Neural cell (in vitro differentiated cells): Measurements from ENCODE around the gene TMPRSS3. TPM values are rescaled to one million over a fixed set of nuclear protein-coding genes. Genes with fewer than 3 reads are reported as not detected.

Experiments used
- H2AFZ ChIP-seq: fragments of 200-600, 300-800 bp; sonication (generic), shearing (Covaris generic); 2 replicates; pipeline ENCODE4 v1.6.0; 2014; ENCODE audit warnings: low read depth, mild to moderate bottlenecking, antibody characterized with exemption, low read length, moderate library complexity
- H3F3A ChIP-seq: fragments of 200-600 bp; shearing (Covaris generic); 2 replicates; pipeline ENCODE4 v1.6.1; 2016; ENCODE audit warnings: mild to moderate bottlenecking, moderate library complexity, mixed read lengths, antibody characterized with exemption, low read length; ENCODE audit not compliant: insufficient read depth, poor library complexity, severe bottlenecking
- H3K27ac ChIP-seq: fragments of 200-600, 300-800 bp; sonication (generic), shearing (Covaris generic); 2 replicates; pipeline ENCODE4 v1.5.1; 2014; ENCODE audit warnings: mild to moderate bottlenecking, low read length, moderate library complexity
- H3K27me3 ChIP-seq: fragments of 300-800, 200-600 bp; sonication (generic), shearing (Covaris generic); 2 replicates; pipeline ENCODE4 v1.6.0; 2014; ENCODE audit warnings: mild to moderate bottlenecking, low read depth, low read length, moderate library complexity; ENCODE audit not compliant: insufficient read depth
- H3K36me3 ChIP-seq: fragments of 300-800, 200-600 bp; sonication (generic), shearing (Covaris generic); 2 replicates; pipeline ENCODE4 v1.5.1; 2014; ENCODE audit warnings: mild to moderate bottlenecking, antibody characterized with exemption, low read length, moderate library complexity; ENCODE audit not compliant: insufficient read depth
- H3K4me2 ChIP-seq: fragments of 300-800, 200-600 bp; sonication (generic), shearing (Covaris generic); 2 replicates; pipeline ENCODE4 v1.6.0; 2014; ENCODE audit warnings: mild to moderate bottlenecking, low read length
- H3K4me3 ChIP-seq: fragments of 300-800, 200-600 bp; sonication (generic), shearing (Covaris generic); 2 replicates; pipeline ENCODE4 v1.5.1; 2014; ENCODE audit warnings: mild to moderate bottlenecking, low read length, moderate library complexity
- H3K79me2 ChIP-seq: fragments of 200-600 bp; shearing (Covaris generic); replicated peaks from 2 replicates; pipeline ENCODE4 v1.6.0; 2014; ENCODE audit warnings: mild to moderate bottlenecking, low read length, moderate library complexity; ENCODE audit not compliant: insufficient read depth
- H3K9ac ChIP-seq: fragments of 300-800, 200-600 bp; sonication (generic), shearing (Covaris generic); 2 replicates; pipeline ENCODE4 v1.6.1; 2016; ENCODE audit warnings: mild to moderate bottlenecking, low read length, mixed read lengths
- H3K9me2 ChIP-seq: fragments of 200-600 bp; shearing (Covaris generic); 2 replicates; pipeline ENCODE4 v1.6.1; 2016; ENCODE audit warnings: mild to moderate bottlenecking, low read length, mixed read lengths; ENCODE audit not compliant: insufficient read depth
- H3K9me3 ChIP-seq: fragments of 200-600, 300-800 bp; sonication (generic), shearing (Covaris generic); 2 replicates; pipeline ENCODE4 v1.6.1; 2016; ENCODE audit warnings: mild to moderate bottlenecking, mixed run types, low read length, moderate library complexity, mixed read lengths
- H4K20me1 ChIP-seq: fragments of 200-600 bp; shearing (Covaris generic); 2 replicates; pipeline ENCODE4 v1.6.1; 2016; ENCODE audit warnings: mild to moderate bottlenecking, mixed run types; ENCODE audit not compliant: insufficient read depth
- EP300 ChIP-seq: fragments of 450-650 bp; conservative IDR thresholded peaks from 2 replicates; pipeline ENCODE4 v1.6.1; 2014; ENCODE audit warnings: antibody characterized with exemption, mild to moderate bottlenecking, moderate library complexity; ENCODE audit not compliant: poor library complexity, severe bottlenecking
- EZH2 ChIP-seq: fragments of 200-600, 300-800 bp; shearing (Covaris generic), sonication (generic); IDR thresholded peaks from 2 replicates; pipeline ENCODE4 v1.6.1; 2014; ENCODE audit warnings: antibody characterized with exemption, low read length, borderline replicate concordance, mild to moderate bottlenecking; ENCODE audit not compliant: insufficient read depth, poor library complexity, severe bottlenecking
- MXI1 ChIP-seq: fragments of 450-650 bp; conservative IDR thresholded peaks from 2 replicates; pipeline ENCODE4 v1.6.1; 2014; ENCODE audit warnings: antibody characterized with exemption, mild to moderate bottlenecking; ENCODE audit not compliant: poor library complexity, severe bottlenecking
- POLR2AphosphoS5 ChIP-seq: IDR thresholded peaks from 2 replicates; pipeline ENCODE4 v1.6.1; 2012
- RAD21 ChIP-seq: fragments of 450-650 bp; conservative IDR thresholded peaks from 2 replicates; pipeline ENCODE4 v1.6.1; 2014; ENCODE audit warnings: antibody characterized with exemption, mild to moderate bottlenecking, moderate library complexity
- SMC3 ChIP-seq: fragments of 450-650 bp; conservative IDR thresholded peaks from 2 replicates; pipeline ENCODE4 v1.6.1; 2014; ENCODE audit warnings: antibody characterized with exemption, mild to moderate bottlenecking, moderate library complexity; ENCODE audit not compliant: poor library complexity
- TAF1 ChIP-seq: IDR thresholded peaks from 2 replicates; pipeline ENCODE4 v1.6.1; 2012; ENCODE audit warnings: low read depth
- polyA plus RNA-seq: library from polyadenylated mRNA; depleted of rRNA; stranded (reverse); fragments of >200 nt; gene quantifications from 2 replicates; pipeline ENCODE4 v1.2.3, GENCODE V29; 2014
- TF ChIP-seq, protein P1 (sequence below): IDR thresholded peaks from 2 replicates; pipeline ENCODE4 v1.6.1; 2012; ENCODE audit warnings: borderline replicate concordance
- TF ChIP-seq, protein P2 (sequence below): fragments of 450-650 bp; IDR thresholded peaks from 2 replicates; pipeline ENCODE4 v1.5.1; 2014; ENCODE audit warnings: antibody characterized with exemption, mild to moderate bottlenecking, moderate library complexity; ENCODE audit not compliant: poor library complexity, severe bottlenecking

TMPRSS3 gene
- polyA plus RNA-seq, 1 donor from 2014 or later, result 0.12 TPM

DNA sequence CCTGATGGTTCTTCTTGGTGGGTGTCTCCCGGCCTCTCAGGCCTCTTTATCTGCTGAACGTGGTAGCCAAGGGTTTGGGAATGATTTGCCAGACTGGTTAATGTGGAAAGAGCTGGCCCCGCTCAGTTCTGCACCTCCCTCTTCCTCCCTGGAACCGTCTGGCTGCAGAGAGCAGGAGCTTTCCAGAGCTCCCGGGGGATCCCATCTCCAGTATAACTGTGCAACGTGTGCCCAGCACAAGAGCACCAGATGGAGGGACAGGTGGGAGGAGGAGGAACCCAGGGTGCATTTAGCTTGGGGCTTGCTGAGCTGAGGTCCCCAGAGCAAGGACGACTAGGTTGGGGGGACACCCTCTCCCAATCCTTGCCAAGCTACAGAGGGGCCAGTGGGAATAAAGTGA, 34.6 kb downstream of the TMPRSS3 start:
- no peak overlapping the region for H3K9ac ChIP-seq
- H3K27ac ChIP-seq, result no peak overlapping the region
- H3F3A ChIP-seq, result no peaks in the 10 kb centered on the region
- no peaks in the 10 kb centered on the region for H4K20me1 ChIP-seq
- no peak overlapping the region for H2AFZ ChIP-seq
- no peaks in the 10 kb centered on the region for H3K79me2 ChIP-seq
- H3K36me3 ChIP-seq, result no peaks in the 10 kb centered on the region
- H3K27me3 ChIP-seq, result no peaks in the 10 kb centered on the region
- no peak overlapping the region for H3K4me3 ChIP-seq
- no peaks in the 10 kb centered on the region for H3K9me3 ChIP-seq
- TF ChIP-seq, protein P1, sequence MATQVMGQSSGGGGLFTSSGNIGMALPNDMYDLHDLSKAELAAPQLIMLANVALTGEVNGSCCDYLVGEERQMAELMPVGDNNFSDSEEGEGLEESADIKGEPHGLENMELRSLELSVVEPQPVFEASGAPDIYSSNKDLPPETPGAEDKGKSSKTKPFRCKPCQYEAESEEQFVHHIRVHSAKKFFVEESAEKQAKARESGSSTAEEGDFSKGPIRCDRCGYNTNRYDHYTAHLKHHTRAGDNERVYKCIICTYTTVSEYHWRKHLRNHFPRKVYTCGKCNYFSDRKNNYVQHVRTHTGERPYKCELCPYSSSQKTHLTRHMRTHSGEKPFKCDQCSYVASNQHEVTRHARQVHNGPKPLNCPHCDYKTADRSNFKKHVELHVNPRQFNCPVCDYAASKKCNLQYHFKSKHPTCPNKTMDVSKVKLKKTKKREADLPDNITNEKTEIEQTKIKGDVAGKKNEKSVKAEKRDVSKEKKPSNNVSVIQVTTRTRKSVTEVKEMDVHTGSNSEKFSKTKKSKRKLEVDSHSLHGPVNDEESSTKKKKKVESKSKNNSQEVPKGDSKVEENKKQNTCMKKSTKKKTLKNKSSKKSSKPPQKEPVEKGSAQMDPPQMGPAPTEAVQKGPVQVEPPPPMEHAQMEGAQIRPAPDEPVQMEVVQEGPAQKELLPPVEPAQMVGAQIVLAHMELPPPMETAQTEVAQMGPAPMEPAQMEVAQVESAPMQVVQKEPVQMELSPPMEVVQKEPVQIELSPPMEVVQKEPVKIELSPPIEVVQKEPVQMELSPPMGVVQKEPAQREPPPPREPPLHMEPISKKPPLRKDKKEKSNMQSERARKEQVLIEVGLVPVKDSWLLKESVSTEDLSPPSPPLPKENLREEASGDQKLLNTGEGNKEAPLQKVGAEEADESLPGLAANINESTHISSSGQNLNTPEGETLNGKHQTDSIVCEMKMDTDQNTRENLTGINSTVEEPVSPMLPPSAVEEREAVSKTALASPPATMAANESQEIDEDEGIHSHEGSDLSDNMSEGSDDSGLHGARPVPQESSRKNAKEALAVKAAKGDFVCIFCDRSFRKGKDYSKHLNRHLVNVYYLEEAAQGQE, result no peak
- TF ChIP-seq RAD21 (no peak), EZH2 (no peak), POLR2AphosphoS5 (no peak), EP300 (no peak), SMC3 (no peak), MXI1 (no peak), TAF1 (no peak)
- TF ChIP-seq, protein P2, sequence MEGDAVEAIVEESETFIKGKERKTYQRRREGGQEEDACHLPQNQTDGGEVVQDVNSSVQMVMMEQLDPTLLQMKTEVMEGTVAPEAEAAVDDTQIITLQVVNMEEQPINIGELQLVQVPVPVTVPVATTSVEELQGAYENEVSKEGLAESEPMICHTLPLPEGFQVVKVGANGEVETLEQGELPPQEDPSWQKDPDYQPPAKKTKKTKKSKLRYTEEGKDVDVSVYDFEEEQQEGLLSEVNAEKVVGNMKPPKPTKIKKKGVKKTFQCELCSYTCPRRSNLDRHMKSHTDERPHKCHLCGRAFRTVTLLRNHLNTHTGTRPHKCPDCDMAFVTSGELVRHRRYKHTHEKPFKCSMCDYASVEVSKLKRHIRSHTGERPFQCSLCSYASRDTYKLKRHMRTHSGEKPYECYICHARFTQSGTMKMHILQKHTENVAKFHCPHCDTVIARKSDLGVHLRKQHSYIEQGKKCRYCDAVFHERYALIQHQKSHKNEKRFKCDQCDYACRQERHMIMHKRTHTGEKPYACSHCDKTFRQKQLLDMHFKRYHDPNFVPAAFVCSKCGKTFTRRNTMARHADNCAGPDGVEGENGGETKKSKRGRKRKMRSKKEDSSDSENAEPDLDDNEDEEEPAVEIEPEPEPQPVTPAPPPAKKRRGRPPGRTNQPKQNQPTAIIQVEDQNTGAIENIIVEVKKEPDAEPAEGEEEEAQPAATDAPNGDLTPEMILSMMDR, result no peak
- no peak overlapping the region for H3K4me2 ChIP-seq
- no peaks in the 10 kb centered on the region for H3K9me2 ChIP-seq

DNA sequence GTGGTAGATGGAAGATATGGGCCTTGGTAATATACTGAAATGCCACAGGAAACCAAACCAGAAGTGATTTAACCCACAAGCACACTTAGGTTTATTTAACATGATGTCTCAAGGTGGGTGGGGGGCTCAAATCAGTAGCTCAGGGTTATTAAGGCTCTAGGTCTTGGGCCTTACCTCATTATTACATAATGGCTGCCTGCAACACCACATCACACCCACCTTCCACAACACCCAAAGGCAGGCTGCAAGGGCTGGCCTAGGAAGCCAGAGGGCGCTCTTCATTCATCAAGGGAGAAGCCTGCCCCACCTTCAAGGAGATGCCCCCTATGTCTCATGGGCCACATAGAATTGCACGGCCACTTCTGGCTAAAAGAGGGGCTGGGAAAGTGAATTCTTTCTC, 35.5 kb downstream of the TMPRSS3 start:
- Histone ChIP-seq H3K79me2 (no peaks in the 10 kb centered on the region), H3K27me3 (no peaks in the 10 kb centered on the region), H3K9ac (no peak overlapping the region), H3K9me3 (no peaks in the 10 kb centered on the region), H3K4me2 (no peak overlapping the region), H3K27ac (no peak overlapping the region), H3K4me3 (no peak overlapping the region), H4K20me1 (no peaks in the 10 kb centered on the region), H2AFZ (no peak overlapping the region), H3K9me2 (no peaks in the 10 kb centered on the region), H3K36me3 (no peaks in the 10 kb centered on the region), H3F3A (no peaks in the 10 kb centered on the region)
- TF ChIP-seq RAD21 (no peak), EZH2 (no peak), TAF1 (no peak), SMC3 (no peak), EP300 (no peak), MXI1 (no peak), POLR2AphosphoS5 (no peak)
- TF ChIP-seq, protein P1, result no peak
- TF ChIP-seq, protein P2, result no peak
